Cerebellar nuclear complex (tissue), 1 donor: ENCODE measurements around the gene NDUFAF8.

Experiments
- DNase-seq, 2 experiments: peaks; one replicate each; lab custom pipeline; 2025; lab: John Stamatoyannopoulos, UW

NDUFAF8 gene, protein sequence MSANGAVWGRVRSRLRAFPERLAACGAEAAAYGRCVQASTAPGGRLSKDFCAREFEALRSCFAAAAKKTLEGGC

DNA sequence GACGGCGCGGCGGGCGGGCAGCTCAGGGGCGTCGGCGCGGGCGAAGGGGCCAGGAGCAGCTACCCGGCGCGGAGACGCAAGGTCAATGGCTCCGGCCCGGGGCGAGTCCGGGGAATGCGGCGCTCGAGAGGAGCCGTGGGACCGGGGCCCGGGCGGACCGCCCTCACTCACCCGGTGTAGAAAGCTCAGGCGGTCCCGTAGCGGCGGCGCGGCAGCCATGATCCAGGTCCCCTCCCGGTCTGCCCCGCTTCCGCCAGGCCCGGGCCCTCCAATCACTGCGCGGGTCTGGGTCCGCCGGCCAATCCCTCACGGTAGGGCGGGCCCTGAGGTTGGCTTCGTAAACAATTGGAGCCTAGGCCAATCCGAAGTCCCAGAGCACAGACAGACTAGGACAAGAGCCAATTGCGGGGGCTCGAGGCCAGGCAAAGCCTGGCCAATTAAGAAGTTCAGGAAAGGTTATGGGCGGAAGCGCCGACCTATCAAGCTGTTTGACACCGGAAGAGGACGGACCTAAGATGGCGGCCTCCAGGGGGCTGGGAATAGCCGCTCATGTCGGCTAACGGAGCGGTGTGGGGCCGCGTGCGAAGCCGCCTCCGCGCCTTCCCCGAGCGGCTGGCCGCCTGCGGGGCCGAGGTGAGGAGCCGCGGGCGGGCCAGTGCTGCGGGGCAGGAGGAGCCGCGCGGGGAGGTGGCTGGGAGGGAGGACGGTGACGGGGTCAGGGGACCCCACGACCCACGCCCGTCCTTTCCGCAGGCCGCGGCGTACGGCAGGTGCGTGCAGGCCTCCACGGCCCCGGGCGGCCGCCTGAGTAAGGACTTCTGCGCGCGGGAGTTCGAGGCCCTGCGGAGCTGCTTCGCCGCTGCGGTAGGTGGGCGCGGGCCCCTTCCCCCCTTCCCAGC lies at the start of gene NDUFAF8, which contains the start of gene TEPSIN:
TSS of gene NDUFAF8 (plus strand) at position 504 of the 899 bp plus-strand sequence. CDS start at position 550, 46 bp downstream.
TSS of gene TEPSIN (minus strand) at position 241 of the 899 bp plus-strand sequence. CDS start at position 219, 22 bp downstream.
- peak; percentile 97 for DNase-seq

DNA sequence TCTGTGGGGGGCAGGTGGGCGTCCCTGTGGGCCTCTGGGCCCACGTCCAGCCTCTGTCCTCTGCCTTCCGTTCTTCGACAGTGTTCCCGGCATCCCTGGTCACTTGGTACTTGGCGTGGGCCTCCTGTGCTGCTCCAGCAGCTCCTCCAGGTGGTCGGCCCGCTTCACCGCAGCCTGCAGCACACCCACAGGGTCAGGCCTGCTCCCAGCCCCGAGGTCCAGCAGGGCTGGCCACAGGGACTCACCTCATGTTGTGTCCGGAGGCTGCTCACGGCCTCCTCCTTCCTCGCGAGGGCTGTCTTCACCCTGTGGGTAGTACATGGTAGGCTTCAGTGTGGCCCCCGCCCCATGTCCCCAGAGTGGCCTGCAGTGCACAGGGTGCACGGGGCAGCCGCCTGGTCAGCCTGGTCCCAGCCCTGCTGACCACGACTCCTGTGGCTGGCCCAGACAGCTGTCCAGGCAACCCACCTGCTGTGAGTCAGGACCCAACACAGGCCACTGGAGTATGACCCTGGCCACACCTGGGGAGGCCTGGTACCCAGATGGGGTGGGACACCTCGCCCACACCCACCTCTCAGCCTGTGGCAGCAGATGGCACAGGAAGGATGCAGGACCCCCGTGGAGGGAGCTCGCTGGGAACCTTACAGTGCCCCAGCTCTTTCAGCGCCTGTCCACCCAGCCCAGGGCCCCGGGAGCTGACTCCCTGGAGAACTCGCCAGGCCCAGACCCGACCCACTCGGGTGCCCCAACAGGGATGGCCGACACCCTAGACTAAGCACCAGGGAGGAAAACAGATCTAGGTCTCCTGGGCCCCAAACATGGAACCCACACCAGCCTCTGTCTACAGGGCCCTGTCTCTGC lies 49.2 kb upstream of the NDUFAF8 start:
- DNase-seq, result no peak

DNA sequence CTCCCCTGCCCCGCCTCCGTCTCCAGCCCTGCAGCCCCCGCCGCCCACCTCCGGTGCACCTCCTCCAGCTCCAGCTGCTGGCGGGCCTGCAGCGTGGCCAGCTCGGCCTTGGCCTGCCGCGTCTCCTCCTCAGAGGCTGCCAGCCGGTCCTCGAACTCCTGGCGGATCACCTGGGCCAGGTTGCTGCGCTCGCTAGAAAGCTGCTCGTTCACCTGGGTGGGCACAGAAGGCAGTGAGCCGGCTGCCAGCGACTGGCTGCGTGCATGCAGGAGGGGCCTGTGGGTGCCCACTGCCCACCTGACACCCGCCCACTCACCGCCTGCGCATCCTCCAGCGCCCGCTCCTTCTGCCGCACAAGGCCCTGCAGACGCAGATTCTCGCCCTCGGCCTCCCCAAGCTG lies 48.5 kb upstream of the NDUFAF8 start:
- DNase-seq, result no peak

DNA sequence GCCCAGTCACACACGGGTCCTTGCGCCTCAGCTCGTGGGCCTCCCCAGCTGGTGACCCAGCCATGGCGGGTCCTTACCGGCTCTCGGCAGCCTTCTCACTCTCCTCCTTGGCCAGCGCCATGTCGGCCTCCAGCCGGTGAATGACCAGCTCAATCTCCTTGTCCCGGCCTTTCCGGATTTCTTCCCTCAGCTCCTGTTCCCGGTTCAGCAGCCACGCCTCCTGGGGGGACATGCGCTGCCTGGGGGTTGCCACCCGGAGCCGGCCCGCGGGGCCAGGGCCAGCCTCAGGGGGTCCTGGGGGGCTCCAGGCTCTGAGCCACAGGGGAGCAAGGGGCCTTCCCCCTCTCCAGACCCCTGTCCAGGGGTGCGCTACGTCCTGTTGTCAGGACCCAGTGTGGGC lies 48.0 kb upstream of the NDUFAF8 start:
- no peak for DNase-seq

DNA sequence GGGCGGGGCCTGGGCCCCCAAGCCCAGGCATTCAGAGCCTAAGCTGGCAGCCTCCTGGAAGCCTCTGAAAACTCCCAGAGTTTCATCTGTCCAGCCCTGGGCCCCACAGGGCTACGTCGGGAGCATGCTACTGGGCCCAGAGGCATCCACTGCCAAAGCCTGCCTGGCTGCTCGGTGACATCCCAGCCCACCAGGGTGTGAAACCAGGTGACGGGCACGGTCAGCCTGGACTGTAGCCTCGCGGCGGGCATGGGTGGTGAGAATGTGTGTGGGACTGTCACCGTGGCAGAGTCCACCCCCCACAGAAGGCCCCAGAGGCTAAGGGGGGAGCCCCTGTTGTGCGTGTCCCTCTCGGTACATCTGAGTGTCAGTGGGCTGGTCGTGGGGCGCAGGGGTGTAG lies 47.5 kb upstream of the NDUFAF8 start:
- DNase-seq, result no peak

DNA sequence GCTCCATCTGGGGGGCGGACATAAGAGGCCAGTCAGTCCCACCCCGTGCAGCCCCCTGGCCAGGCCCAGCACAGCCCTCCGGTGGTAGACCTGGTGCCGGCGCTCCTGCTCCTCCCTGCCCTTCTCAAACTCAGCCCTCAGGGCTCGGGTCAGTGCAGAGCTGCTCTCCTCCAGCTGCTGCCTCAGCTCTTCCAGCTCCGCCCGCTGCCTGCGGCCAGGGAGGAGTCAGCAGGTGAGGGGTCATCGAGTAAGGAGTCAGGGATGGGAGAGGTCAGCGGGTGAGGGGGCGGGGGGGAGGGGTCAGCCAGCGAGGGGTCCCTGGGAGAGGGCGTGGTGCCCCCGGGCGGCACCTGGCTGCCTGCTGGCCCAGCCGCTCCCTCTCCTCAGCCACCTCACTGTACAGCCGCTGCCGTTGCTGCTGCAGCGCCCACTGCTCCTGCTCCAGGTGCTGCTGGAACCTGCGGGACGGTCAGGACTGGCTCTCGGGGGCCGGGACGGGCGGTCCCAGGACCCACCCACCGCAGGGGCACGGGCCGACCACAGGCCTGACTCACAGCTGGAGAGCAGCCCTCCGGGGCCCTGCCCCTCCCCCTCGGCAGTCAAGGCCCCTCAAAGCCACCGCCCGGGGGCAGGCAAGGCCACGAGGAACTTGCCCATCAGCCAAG lies 46.6 kb upstream of the NDUFAF8 start:
- no peak for DNase-seq

DNA sequence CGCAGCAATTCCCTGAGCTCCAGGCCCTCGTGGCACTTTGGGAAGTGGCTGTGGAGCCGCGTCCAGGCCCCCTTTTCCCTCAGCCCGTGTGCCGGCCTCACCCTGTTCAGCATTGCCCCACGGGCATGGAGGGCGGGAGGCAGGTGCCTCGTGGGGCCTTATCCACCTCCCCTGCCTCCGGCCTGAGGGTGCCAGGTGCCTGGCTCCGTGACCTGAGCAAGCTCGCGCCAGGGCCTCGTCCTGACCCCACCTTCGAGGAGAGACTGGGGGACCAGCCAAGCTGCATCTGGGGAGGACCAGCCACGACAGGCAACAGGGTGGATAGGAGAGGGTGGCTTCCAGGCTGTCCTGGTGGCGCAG lies 46.1 kb upstream of the NDUFAF8 start:
- DNase-seq, result no peak

DNA sequence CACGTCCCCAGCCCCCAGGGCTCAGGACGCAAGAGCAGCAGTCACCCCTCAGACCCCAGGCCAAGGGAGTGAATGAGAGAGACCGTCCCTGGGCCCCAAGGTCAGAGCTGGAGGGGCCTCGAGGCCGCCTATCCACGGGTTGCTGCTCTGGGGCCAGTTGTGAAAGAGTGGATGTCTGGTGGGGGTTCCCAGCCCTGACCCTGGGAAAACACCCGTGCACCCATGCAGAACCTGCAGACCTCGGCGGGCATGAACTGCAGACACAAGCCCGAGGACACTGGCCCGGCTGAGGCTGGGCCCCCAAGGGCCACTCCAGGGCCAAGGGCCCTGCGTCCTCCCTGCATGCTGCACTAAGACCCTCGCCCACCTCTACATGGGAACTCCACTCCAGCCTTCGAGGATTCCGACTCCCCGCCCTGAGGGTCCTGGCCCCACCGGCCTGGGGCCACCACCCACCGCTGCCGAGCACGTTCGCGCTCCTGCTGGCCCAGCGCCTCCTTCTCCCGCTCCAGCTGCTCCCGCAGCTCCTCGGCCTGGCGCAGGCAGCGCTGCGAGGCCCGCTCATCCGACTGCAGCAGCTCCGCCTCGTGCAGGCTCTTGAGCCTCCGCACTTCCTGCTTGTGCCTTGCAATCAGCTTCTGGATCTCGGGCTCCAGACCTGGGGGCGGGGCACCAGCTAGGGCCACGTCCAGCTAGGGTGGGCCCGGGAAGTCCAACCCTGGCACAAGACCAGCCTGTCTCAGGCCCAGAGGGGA lies 45.5 kb upstream of the NDUFAF8 start:
- DNase-seq, result no peak

DNA sequence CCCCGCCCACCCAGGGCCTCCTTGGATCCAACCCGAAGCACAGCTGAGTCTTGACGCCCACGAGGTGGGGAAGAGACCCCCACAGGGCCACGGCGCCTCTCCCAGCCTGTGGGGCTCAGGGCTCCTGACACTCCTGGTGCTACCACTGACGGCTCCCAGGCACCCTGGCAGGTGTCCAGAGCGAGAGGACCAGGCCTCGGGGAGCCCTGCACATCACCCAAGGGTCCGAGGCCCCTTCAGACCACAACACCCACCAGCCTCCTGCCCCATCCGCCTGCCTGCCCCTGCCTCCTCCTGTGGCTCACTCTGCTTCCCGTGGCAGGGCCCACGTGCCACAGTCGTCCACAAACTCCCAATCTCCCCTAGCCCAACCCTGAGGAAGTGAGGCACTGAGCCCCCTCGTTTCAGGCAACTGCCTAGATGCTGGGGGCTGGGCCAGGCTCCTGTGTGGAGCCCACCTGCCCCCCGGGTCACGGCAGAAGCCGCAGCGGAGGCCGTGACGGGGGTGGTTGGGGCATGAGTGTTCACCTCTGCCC lies 44.8 kb upstream of the NDUFAF8 start:
- no peak for DNase-seq

DNA sequence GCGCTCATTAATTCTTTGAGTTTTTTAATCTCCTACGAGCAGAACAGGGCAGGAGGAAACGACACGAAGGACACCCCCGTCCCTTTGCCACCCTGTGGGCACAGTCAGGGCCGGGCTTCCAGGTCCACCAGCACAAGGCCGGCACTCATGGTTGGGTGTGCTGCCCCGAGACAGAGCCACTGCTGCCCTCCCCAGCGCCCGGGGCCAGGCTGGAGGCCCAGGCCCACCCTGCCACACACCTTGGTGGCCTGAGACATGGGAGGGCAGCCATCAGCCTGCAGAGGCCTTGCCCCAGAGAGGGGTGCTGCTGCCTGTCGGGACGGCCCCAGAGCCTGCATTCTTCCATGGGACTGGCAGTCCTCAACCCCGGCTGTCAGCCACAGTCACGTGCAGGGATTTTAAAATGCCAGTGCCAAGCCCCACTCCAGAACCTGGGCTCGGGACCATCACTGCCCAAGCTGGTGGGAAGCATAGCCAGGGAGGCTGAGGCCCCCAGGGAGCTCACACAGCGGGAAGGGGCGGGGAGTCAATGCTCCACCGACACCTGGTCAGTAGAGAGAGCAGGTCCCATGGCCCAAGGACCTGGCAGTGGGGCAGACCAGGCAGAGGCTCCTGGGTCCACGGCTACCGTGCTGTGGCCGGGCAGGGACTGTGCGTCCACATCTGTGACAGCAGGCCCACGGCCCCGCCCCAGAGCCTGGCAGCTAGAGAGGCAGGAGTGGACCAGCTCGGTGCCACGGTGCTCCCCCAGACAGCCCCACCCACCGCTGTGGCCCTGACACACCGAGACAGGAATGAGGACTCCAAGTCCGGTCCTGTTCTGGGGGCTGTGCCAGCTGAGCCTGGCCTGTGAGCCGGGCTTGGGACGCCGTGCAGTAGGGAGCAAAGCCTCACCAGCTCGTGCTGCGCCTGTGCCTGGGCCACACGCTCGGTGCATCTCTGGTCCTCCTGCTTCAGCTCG lies 43.9 kb upstream of the NDUFAF8 start:
- DNase-seq, result no peak

DNA sequence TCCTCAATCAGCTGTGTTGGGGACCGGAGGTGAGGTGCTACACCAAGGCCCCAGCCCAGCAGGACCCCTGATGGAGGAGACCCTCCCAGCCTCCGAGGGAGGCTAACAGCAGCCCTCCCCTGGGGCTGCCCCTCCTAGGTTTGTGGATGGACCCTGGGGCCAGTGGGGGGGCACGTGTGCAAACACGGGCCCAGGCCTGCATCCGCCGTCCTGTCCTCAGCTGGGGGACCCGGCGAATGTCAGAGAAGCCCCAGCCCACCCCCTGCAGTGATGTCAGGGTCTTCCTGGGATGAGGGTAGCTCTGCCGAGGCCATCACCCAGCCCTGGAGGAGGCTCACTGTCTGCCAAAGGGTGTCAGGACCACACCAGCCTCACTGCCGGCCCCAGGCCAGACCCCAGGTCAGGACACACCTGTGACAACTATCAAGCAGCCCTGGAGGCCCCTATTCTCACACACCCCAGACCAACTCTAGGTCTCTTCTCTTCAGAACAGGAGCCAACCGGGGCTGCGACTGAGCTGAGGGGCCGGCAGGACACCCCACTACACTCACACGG lies 43.1 kb upstream of the NDUFAF8 start:
- DNase-seq, result no peak

DNA sequence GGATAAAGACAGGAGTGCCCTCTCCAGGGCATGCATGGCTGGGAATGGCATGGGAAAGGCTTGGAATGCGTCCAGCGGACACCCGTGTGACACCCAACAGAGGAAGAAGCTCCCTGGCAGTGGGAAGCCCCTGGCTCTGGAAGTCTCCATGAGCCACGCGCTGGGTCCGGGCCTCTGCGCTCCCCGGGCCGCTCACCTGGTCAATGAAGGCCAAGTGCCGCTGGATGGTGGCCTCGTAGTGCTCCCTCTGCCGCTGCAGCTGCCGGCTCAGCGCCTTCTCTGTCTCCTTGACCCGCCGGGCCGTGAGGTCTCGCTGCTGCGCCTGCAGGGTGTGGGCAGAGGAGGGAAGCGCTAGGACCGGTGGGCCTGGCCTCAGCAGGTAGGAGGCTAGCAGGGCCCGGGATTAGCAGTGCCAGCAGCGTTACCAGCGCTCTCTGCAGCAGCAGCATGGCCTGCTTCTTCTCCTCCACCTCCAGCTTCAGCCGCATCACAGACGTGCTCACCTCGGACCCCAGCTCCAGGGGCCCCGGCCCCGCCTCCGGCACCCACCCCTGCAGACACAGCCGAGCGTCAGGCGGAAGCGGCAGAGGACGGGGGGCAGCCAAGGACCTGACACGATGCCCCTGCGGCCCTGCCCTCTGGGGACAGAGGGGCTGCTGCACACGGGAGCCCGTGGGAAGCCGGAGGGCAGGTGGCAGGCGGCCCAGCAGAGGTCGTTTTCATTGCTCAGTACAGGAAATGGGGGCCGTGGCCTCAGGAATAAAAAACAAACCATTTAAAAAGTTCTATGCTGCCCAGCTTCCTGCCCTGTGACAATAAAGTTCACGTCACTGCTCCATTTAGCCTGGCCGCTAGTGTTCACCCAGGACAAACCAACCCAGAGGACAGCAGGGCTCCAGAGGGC lies 42.4 kb upstream of the NDUFAF8 start:
- DNase-seq, result no peak

DNA sequence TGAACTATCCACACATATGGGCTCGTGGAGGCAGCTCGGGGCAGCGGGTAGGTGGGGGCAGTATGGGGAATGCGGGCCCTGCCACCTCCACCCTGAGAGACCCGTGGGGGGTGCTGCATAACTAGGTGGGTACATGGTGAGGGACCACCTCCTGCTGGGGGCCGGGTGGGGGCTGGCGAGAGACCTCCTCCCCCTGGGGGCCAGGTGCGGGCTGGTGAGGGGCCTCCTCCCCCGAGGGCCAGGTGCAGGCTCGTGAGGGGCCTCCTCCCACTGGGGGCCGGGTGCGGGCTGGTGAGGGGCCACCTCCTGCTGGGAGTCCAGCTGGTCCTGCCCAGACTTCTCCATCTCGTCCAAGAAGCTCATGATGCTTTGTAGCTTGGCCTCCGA lies 41.7 kb upstream of the NDUFAF8 start:
- no peak for DNase-seq

DNA sequence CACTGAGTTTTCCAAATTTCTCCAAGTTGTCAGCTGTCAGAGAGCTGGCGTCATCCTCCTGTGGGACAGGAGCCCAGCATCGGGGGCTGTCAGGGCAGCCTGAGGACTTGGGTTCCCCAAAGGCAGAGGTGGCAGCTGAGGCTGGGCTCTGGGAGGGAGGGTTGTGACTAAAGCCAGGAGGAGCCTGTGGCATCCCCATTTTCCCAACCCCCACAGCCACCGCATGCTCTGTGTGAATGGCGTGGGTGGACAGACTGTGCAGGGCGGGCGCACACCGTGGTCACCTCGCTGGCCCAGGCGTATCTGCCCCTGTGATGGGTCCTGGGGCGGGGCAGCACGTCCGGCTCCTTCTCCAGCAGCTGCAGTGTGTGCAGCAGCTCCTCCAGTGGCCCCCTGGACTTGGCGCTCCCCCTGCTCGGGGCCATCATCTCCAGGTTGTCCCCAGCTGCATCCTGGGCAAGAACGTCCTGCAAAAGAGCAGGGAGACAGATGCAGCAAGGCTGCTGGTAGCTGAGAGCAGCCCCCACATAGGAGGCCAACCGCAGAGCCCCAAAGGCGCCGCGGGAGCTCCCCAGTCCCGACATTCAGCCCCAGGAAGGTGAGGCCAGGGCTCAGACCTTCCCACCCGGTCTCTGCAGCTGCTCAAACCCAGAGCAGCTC lies 41.2 kb upstream of the NDUFAF8 start:
- DNase-seq, result no peak

DNA sequence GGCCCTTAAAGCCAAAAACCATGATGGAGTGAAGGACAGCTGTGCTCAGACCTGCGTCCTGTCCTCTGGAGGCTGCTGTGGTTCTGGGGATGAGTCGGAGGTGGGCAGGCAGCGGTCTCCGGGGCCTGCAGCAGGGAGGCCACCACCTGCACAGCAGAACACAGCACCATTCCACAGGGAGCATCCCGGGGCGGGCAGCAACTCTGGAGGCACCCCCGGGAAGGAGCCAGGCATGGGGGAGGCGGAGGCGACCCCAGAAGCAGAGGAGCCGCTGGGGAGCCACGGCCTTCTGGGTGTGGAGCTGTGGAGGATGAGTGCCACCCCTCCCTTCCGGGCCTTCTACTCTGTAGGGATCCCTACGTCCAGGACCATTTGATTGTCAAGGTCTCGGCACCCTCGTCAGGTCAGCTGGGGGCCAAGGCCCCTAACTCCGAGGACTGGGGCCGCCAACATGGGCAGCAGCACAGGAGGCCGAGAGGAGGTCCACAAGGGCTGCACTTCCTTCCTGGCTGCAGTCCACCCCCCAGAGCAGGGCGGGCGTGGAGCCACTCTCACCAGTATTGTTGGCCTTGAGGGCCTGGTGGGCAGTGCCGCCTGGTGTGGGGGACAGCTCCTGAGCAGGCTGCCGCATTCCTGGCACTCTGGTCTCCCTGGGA lies 40.2 kb upstream of the NDUFAF8 start:
- no peak for DNase-seq

DNA sequence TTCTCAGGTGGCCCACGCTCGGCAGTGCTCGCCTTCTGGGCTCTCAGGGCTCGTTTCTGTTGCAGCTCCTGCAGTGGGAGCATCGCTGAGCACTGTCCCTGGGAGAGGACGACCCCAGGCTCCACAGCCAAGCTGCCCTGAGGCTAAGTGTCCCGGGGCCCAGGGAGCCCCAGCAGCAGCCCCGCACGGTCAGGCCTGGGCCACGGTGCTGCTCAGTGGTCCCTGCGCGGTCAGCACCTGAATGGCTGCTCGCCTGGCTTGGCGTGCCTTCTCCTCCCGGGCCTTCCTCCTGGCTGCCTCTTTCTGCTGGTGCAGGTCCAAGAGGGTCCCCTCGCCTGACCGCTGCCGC lies 39.7 kb upstream of the NDUFAF8 start:
- no peak for DNase-seq

DNA sequence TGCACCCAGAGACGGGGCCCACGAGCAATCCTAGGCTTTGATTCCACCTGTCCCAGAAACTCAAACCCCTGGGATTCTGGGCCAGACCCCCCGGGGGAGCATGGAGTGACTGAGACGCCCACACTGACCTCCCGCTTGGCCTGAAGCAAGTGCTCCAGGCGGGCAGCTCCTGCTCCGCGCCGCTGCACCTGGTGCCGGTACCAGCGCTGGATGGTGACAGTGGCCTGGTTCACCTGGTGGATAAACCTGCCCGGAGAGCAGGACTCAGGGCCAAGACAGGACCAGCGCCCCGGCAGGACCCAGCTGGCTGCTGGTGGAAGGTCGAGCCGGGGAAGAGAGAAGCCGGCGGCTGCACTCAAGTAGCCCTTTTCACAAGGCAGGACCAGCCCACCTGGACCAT lies 38.9 kb upstream of the NDUFAF8 start:
- DNase-seq, result no peak
